Activated CD8-positive, alpha-beta memory T cell treated with anti-CD3 and anti-CD28 coated beads, Interleukin-2, amount 10 ng/mL, durations not matched to agents 7 days and 5 days (primary cell): ENCODE results near the gene TMEM156. TPM values are rescaled to one million over a fixed set of nuclear protein-coding genes. Genes with fewer than 3 reads are reported as not detected.
"Not testable (repeated sequence)": the region's sequence is repeated elsewhere in the genome, so short reads cannot be mapped to it uniquely, and the experiment has no call there.

Experiments used
- ATAC-seq: fragments of 150-1000 bp; cut with Tn5 transposase; one replicate; pipeline ENCODE4 v1.10.0; 2021; ENCODE audit warnings: moderate library complexity
- CTCF ChIA-PET: fragments of 350-600 bp; sonication (Branson Sonifier 250); formaldehyde crosslinking; loops from one replicate; lab custom pipeline; 2021; ENCODE audit warnings: antibody characterized with exemption; lab: Charles Lee
- DNase-seq: peaks from one replicate; pipeline ENCODE4 v3.0.0-alpha.2; 2020
- H3K27ac Mint-ChIP-seq: one replicate; pipeline ENCODE4 v1.8.0; 2021; ENCODE audit warnings: mild to moderate bottlenecking, mixed read lengths
- H3K27me3 Mint-ChIP-seq: one replicate; pipeline ENCODE4 v1.8.0; 2021; ENCODE audit warnings: mixed read lengths
- H3K36me3 Mint-ChIP-seq: one replicate; pipeline ENCODE4 v1.8.0; 2021; ENCODE audit warnings: mild to moderate bottlenecking, mixed read lengths
- H3K4me1 Mint-ChIP-seq: one replicate; pipeline ENCODE4 v1.8.0; 2021; ENCODE audit warnings: mixed read lengths
- H3K4me3 Mint-ChIP-seq: one replicate; pipeline ENCODE4 v1.8.0; 2021; ENCODE audit warnings: mild to moderate bottlenecking, moderate library complexity, mixed read lengths
- H3K9me3 Mint-ChIP-seq: one replicate; pipeline ENCODE4 v1.8.0; 2022; ENCODE audit warnings: low read depth, mixed read lengths
- total RNA-seq, 2 experiments: library from RNA; stranded (reverse); gene quantifications; one replicate each; pipeline ENCODE4 v1.2.3, GENCODE V29; 2021

TMEM156 gene
- total RNA-seq, 2 experiments from 2014 or later = 18.5 to 18.8 TPM

GRCh38 chr4:39014028-39014427 lies 18.2 kb downstream of the TMEM156 start:
- H3K36me3 Mint-ChIP-seq = peaks cover 64% of the 10 kb centered on the region
- H3K9me3 Mint-ChIP-seq = peaks cover 10% of the 10 kb centered on the region
- DNase-seq = no peak
- CTCF ChIA-PET = interaction anchor here (0.8 to 1.3 kb wide), 2 partner anchors 64 to 286 kb away, joined by 3 read pairs; no protein-coding TSS in a partner anchor
- no peak overlapping the region for H3K4me3 Mint-ChIP-seq
- no peaks in the 10 kb centered on the region for H3K27me3 Mint-ChIP-seq
- no peak overlapping the region for H3K27ac Mint-ChIP-seq
- no peak for ATAC-seq
- no peaks in the 10 kb centered on the region for H3K4me1 Mint-ChIP-seq

- Mint-ChIP-seq H3K9me3 (peaks cover under 1% of the 10 kb centered on the region), H3K27me3 (no peaks in the 10 kb centered on the region), H3K4me1 (no peaks in the 10 kb centered on the region), H3K4me3 (no peak overlapping the region), H3K36me3 (peaks cover 51% of the 10 kb centered on the region), H3K27ac (no peak overlapping the region)
- CTCF ChIA-PET = no interaction called here
- no peak for DNase-seq
- ATAC-seq = no peak
Observed at GRCh38 chr4:39004758-39005157, 27.5 kb downstream of the TMEM156 start.

- ATAC-seq, H3K9me3 Mint-ChIP-seq, DNase-seq, H3K4me1 Mint-ChIP-seq, CTCF ChIA-PET, H3K4me3 Mint-ChIP-seq, H3K27ac Mint-ChIP-seq, H3K27me3 Mint-ChIP-seq: not testable (repeated sequence)
- H3K36me3 Mint-ChIP-seq = peaks cover 55% of the 10 kb centered on the region
Observed at GRCh38 chr4:39002058-39002457, 30.2 kb downstream of the TMEM156 start.

- Mint-ChIP-seq H3K36me3 (peaks cover 59% of the 10 kb centered on the region), H3K4me1 (no peaks in the 10 kb centered on the region), H3K9me3 (peaks cover 4% of the 10 kb centered on the region), H3K27me3 (no peaks in the 10 kb centered on the region), H3K4me3 (no peak overlapping the region), H3K27ac (no peak overlapping the region)
- DNase-seq (no peak), ATAC-seq (no peak)
- CTCF ChIA-PET = no interaction called here
Observed at GRCh38 chr4:38995660-38996005, 36.6 kb downstream of the TMEM156 start.

GRCh38 chr4:38994135-38994534 lies 38.1 kb downstream of the TMEM156 start:
- ATAC-seq (no peak), DNase-seq (no peak)
- Mint-ChIP-seq H3K4me3 (no peak overlapping the region), H3K36me3 (peaks cover 49% of the 10 kb centered on the region), H3K9me3 (no peaks in the 10 kb centered on the region), H3K27ac (no peak overlapping the region), H3K27me3 (no peaks in the 10 kb centered on the region), H3K4me1 (no peaks in the 10 kb centered on the region)
- CTCF ChIA-PET = no interaction called here

GRCh38 chr4:38993683-38994082 lies 38.5 kb downstream of the TMEM156 start:
- Mint-ChIP-seq H3K27me3 (no peaks in the 10 kb centered on the region), H3K9me3 (no peaks in the 10 kb centered on the region), H3K36me3 (peaks cover 49% of the 10 kb centered on the region), H3K4me1 (peaks cover under 1% of the 10 kb centered on the region), H3K4me3 (no peak overlapping the region), H3K27ac (no peak overlapping the region)
- ATAC-seq = no peak
- CTCF ChIA-PET = no interaction called here
- no peak for DNase-seq

GRCh38 chr4:38990241-38990640 lies 42.0 kb downstream of the TMEM156 start:
- H3K27ac Mint-ChIP-seq = no peak overlapping the region
- CTCF ChIA-PET = no interaction called here
- no peaks in the 10 kb centered on the region for H3K27me3 Mint-ChIP-seq
- peaks cover 53% of the 10 kb centered on the region for H3K36me3 Mint-ChIP-seq
- H3K4me3 Mint-ChIP-seq = no peak overlapping the region
- no peak for ATAC-seq
- H3K9me3 Mint-ChIP-seq = no peaks in the 10 kb centered on the region
- no peak for DNase-seq
- peaks cover 25% of the 10 kb centered on the region for H3K4me1 Mint-ChIP-seq

GRCh38 chr4:38989487-38989886 lies 42.7 kb downstream of the TMEM156 start:
- Mint-ChIP-seq H3K4me1 (peaks cover 28% of the 10 kb centered on the region), H3K36me3 (peaks cover 48% of the 10 kb centered on the region), H3K4me3 (no peak overlapping the region), H3K9me3 (no peaks in the 10 kb centered on the region), H3K27me3 (no peaks in the 10 kb centered on the region), H3K27ac (no peak overlapping the region)
- no peak for ATAC-seq
- CTCF ChIA-PET = no interaction called here
- no peak for DNase-seq

- Mint-ChIP-seq H3K27ac (peak overlapping the region; percentile 14), H3K4me1 (peaks cover 35% of the 10 kb centered on the region), H3K36me3 (peaks cover 48% of the 10 kb centered on the region)
- ATAC-seq, H3K4me3 Mint-ChIP-seq, DNase-seq, CTCF ChIA-PET, H3K27me3 Mint-ChIP-seq, H3K9me3 Mint-ChIP-seq: not testable (repeated sequence)
Observed at GRCh38 chr4:38988353-38988752, 43.9 kb downstream of the TMEM156 start.

- no peak for DNase-seq
- Mint-ChIP-seq H3K27ac (no peak overlapping the region), H3K4me3 (no peak overlapping the region), H3K9me3 (no peaks in the 10 kb centered on the region), H3K36me3 (peaks cover 52% of the 10 kb centered on the region), H3K4me1 (peaks cover 40% of the 10 kb centered on the region), H3K27me3 (no peaks in the 10 kb centered on the region)
- CTCF ChIA-PET = interaction anchor here (1.3 kb wide), 1 partner anchor 9 kb away, joined by 3 read pairs; no protein-coding TSS in a partner anchor
- peak; percentile 68 for ATAC-seq
Observed at GRCh38 chr4:38987491-38987890, 44.7 kb downstream of the TMEM156 start.

GRCh38 chr4:38985410-38986100 lies 46.7 kb downstream of the TMEM156 start:
- CTCF ChIA-PET = interaction anchor here (0.9 to 1.6 kb wide), 4 partner anchors 37 to 149 kb away, joined by 3 to 5 read pairs (median 3); no protein-coding TSS in a partner anchor
- Mint-ChIP-seq H3K4me3 (no peak overlapping the region), H3K27me3 (no peaks in the 10 kb centered on the region), H3K36me3 (peaks cover 57% of the 10 kb centered on the region), H3K27ac (peak overlapping the region; percentile 17), H3K9me3 (no peaks in the 10 kb centered on the region), H3K4me1 (peaks cover 59% of the 10 kb centered on the region)
- no peak for DNase-seq
- ATAC-seq = no peak

- Mint-ChIP-seq H3K4me1 (peaks cover 62% of the 10 kb centered on the region), H3K4me3 (no peak overlapping the region), H3K27ac (peak overlapping the region; percentile 7), H3K9me3 (no peaks in the 10 kb centered on the region), H3K36me3 (peaks cover 65% of the 10 kb centered on the region), H3K27me3 (no peaks in the 10 kb centered on the region)
- DNase-seq (no peak), ATAC-seq (no peak)
- CTCF ChIA-PET = interaction anchor here (1.5 kb wide), 1 partner anchor 35 kb away, joined by 5 read pairs; no protein-coding TSS in a partner anchor
Observed at GRCh38 chr4:38983787-38984598, 48.2 kb downstream of the TMEM156 start.

- no peak for ATAC-seq
- no peak for DNase-seq
- CTCF ChIA-PET = no interaction called here
- Mint-ChIP-seq H3K4me3 (no peak overlapping the region), H3K27ac (no peak overlapping the region), H3K9me3 (no peaks in the 10 kb centered on the region), H3K4me1 (peaks cover 58% of the 10 kb centered on the region), H3K36me3 (peaks cover 66% of the 10 kb centered on the region), H3K27me3 (no peaks in the 10 kb centered on the region)
Observed at GRCh38 chr4:38983291-38983690, 48.9 kb downstream of the TMEM156 start.
